Epithelial cell of proximal tubule (primary cell): ENCODE results near the gene CCDC97. TPM values are rescaled to one million over a fixed set of nuclear protein-coding genes. Genes with fewer than 3 reads are reported as not detected.

Experiments
- DNase-seq: peaks from one replicate; pipeline ENCODE4 v3.0.0-alpha.2; 2011; ENCODE audit warnings: low read depth
- H3K4me3 ChIP-seq: 2 replicates; pipeline ENCODE4 v1.5.1; 2011; ENCODE audit warnings: low read depth, mild to moderate bottlenecking, low read length
- total RNA-seq: library from RNA; depleted of rRNA; stranded (reverse); fragments of >200 nt; gene quantifications from 2 replicates; pipeline ENCODE4 v1.2.3, GENCODE V29; 2015
- TF ChIP-seq, protein P1 (sequence below): conservative IDR thresholded peaks from 2 replicates; pipeline ENCODE4 v1.5.1; 2012; ENCODE audit warnings: low read depth, mild to moderate bottlenecking, low read length

The CCDC97 gene
- total RNA-seq, 1 donor from 2014 or later = 11.6 TPM

DNA sequence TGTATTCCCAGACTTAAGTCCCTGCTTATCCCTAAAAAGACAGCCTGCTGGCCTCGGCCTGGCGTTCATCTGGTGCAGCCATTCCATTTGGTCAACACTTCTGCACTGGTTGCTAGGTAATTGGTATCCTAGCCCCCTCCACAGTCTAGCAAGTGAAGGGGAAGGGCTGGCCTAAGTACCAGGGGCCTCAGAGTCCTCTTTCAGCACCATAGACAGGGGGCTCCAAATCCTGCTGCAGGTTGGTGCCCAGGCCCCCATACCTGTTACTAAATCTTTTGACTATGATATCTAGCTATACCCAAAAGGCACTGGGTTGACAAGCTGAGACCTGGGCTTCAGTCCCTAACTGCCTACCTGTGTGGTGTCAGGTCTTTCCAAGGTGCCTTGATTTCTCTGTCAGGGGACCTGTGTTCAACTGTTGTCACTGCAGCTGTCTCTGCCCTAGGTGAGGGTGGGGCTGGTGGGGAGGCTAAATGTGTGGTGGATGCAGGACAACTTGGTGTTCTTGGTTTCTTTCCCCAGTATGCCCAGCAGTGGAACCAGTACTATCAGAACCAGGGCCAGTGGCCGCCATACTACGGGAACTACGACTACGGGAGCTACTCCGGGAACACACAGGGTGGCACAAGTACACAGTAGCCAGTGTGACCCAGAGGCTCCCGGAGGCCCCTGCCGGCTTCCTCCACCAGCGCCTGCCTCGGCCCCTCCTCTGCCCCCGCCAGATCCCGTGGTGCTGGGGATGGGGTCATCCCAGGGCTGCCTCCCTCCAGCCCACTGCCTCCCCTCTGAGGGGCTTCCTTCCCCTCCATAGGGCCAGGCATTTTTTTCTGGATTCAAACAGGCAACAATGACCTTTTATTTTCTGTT lies 3.8 kb upstream of the CCDC97 start:
- TF ChIP-seq, protein P1, sequence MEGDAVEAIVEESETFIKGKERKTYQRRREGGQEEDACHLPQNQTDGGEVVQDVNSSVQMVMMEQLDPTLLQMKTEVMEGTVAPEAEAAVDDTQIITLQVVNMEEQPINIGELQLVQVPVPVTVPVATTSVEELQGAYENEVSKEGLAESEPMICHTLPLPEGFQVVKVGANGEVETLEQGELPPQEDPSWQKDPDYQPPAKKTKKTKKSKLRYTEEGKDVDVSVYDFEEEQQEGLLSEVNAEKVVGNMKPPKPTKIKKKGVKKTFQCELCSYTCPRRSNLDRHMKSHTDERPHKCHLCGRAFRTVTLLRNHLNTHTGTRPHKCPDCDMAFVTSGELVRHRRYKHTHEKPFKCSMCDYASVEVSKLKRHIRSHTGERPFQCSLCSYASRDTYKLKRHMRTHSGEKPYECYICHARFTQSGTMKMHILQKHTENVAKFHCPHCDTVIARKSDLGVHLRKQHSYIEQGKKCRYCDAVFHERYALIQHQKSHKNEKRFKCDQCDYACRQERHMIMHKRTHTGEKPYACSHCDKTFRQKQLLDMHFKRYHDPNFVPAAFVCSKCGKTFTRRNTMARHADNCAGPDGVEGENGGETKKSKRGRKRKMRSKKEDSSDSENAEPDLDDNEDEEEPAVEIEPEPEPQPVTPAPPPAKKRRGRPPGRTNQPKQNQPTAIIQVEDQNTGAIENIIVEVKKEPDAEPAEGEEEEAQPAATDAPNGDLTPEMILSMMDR = no peak
- no peak for DNase-seq
- H3K4me3 ChIP-seq = no peak overlapping the region

DNA sequence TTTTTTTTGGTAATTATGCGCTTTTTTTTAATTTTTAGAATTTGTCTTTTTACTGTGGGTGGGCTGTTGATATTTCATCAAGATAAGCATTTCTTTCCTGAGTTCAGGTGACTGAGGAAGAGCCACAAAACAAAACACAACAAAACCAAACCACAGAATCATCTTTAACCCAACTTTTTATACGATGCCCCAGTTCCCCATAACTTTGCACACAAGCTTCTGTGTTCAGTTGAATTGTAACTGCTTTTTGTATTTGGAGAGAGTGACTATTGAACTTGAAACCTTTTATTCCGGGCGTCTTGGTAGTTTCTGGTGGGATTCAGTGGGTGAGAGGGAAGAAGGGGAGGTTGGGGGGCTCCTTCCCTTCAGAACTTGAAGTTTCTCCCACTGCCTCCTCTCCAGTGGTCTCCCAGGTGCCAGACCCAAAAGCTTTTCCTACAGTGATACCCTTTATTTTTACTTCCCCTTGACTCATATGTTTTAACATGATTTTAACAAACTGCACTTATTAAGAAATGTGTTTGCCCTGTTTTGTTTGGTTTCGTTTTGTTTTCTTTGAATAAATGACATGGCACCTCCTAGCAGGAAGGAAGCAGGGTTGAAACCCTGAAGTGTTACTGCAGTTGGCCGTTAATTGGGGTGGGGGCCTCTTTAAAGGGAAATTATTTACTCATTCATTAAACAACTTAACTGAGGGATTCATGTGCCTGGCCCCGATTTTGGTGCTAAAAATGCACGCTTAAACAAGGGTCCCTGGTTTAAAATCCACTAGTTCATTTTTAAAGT lies 2.7 kb upstream of the CCDC97 start:
- H3K4me3 ChIP-seq = no peak overlapping the region
- TF ChIP-seq, protein P1 = no peak
- no peak for DNase-seq

DNA sequence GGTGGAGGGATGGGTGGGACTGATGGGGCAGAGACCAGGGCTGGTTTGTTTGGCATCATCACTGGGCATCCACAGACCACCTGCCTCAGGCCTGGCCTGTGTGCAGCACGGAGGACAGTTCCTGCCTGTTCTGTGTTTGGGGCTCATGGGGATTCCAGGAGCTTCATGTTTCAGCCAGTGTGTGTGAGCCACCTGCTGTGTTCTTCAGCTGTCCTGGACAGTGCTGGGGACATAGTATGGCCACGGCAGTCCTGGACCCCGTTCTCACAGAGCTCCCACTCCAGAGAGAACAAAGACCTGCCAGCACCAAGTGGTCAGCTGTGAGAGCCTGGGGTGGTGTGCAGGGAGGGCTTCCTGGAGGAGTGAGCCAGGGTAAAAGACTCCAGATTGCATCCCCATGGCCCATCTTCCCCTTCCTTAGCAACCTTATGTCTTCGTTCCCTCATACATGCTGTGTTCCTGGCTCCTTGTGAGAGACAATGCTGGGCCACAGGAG lies 2.0 kb upstream of the CCDC97 start:
- DNase-seq = no peak
- TF ChIP-seq, protein P1 = no peak
- no peak overlapping the region for H3K4me3 ChIP-seq

DNA sequence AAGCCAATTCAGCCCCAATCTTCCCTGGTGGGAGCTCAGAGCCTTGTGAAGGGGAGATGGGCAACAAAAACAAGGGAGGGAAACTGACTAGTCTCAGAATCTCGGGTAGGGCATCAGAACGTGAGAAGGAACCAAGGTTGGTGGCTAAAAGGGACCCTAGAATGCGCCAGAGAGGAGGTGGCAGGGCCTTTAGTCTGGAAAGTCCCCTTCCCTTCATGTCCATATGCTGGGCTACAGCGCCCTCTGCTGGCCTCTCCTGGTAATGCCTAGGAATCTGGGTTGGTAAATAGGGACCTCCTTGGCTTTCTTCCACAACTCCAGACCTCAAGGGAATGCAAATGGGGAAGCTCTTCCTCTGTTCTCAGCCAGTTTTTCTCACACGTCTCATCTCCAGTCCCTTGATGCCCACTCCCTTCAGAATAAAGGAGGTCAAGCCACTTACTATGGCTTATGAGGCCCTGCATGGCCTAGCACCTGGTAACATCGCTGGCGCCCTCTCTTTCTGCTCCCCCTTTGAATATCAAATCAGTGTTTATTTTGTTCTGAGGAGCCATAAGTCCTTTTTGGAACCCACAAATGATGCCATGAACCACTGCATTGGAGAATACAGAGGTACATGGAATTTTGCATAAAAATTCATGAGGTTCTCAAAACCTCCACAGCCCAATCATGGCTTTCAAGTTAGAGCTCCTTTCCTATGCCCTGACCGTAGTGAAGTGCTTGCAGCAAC lies 1.4 kb upstream of the CCDC97 start:
- TF ChIP-seq, protein P1 = peak; percentile 99
- peak overlapping the region; percentile 70 for H3K4me3 ChIP-seq
- peak; percentile 41 for DNase-seq

DNA sequence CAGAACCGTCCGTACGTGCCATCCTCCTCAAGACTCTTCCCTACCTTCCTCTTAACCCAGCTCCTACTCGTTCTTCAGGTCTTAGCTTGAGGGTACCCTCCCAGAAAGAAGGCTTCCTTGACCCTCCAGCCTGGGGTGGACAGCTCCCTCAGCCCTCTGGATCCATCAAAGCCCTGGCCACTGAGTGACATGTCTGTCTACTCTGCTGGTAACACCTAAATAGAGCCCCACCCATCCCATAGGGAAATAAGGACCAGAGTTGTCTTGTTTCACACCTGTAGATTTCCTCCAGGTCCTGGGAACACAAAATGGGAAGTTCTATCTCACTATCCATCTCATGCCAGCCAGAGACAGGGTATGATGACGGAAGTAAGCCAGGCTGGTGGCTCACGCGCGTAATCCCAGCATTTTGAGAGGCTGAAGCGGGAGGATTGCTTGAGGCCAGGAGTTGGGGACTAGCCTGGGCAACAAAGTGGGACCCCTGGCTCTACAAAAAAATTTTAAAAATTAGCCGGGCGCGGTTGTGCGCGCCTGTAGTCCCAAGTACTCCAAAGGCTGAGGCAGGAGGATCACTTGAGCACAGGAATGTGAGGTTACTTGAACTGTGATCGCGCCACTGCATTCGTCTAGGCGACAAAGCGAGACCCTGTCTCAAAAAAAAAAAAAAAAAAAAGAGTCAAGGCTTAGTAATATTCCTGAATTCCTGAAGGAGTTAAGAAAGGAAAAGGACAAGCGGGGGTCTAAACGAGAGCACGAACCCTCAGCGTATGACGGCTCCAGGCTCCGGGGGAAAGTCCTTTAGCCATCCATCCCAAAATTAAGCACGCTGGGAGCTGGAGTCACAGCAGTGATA lies 566 bp upstream of the CCDC97 start:
- TF ChIP-seq, protein P1 = no peak
- no peak for DNase-seq
- peak overlapping the region; percentile 70 for H3K4me3 ChIP-seq

DNA sequence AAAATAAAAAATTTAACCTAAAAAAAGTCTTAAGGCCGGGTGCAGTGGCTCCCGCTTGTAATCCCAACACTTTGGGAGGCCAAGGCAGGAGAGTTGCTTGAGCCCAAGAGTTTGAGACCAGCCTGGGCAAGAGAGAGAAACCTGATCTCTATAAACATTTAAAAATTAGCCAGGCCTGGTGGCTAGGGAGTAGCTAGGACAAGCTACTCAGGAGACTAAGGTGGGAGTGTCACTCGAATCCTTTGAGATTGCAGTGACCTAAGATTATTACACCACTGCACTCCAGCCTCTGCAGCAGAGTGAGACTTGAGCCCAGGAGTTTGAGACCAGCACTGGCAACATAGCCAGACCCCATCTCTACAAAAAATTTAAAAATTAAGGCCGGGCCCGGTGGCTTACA lies 1.1 kb downstream of the CCDC97 start:
- peak overlapping the region; percentile 70 for H3K4me3 ChIP-seq
- DNase-seq = no peak
- TF ChIP-seq, protein P1 = no peak
